ENCODE data around the gene TMPRSS9. TPM values are rescaled to one million over a fixed set of nuclear protein-coding genes. Genes with fewer than 3 reads are reported as not detected.
"Not testable (repeated sequence)": the region's sequence is repeated elsewhere in the genome, so short reads cannot be mapped to it uniquely, and the experiment has no call there.

TMPRSS9 gene
- polyA plus RNA-seq, 3 donors: 0.21 to 0.27 (median 0.25) TPM

DNA sequence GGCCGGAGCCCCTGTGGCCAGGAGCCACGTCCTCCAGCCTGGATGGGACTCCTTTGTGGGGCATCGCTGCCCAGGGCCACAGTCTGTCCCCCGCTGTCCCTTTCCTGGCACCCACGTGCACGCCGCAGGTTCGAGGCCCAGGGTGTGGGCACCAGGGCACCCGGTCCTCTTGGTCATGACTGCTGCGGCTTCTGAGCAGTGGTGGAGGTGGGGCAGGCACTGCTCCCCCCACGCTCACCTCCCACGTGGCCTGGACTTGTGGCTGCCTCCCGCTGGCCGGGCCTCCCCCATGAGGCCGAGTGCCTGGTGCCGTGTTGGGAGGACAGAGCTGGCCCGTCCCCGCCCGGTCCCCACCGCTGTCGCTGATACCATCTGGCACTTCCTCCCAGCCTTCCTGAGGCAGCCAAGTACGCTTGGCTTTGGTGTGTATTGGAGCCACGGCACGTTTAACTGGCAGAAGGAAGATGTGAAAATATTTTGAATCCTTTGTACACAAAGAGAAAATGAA lies 18.8 kb upstream of the TMPRSS9 start:
- no peak for DNase-seq (ENCODE audit: low read depth in 3 of 3, low spot score in 2 of 3)

GRCh38 chr19:2341982-2342381 lies 18.1 kb upstream of the TMPRSS9 start:
- no peak for DNase-seq (ENCODE audit: low read depth in 3 of 3, low spot score in 2 of 3)

- DNase-seq (ENCODE audit: low read depth in 3 of 3, low spot score in 2 of 3): no peak
These were observed 17.3 kb upstream of the TMPRSS9 start for GRCh38 chr19:2342656-2343288.

DNA sequence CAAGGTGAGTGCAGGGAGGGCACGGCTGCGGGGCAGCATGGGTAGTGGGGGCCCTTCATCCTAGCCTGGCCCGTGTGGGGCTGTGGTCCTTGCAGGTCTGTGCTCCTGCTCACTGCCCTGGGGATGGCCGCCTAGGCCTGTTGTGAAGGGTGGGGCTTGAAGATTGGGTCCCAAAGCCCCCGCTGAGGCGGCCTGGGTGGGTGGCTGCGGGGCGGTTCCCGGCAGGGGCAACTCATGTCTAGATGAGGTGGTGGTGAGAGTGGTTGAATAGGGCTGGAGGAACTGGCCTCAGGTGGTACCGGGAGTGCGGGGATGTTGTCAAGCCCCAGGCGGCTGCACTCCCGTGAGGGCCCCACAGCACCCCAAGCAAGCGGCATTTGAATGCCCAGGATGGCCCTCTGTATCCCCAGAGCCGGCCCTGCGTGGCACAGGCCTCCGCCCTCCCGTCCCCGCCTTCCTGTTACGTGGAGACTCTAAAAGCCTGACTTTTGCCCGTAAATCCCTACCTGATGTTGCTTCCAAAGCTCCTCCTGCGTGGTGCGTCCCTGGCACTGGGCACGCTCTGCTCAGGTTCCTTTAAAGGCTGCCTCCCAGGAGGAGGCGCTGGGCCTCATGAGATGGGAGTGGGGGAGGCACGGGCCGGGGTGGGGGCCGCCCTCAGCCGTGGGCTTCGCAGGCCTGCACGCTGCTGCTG lies 16.6 kb upstream of the TMPRSS9 start:
- DNase-seq (ENCODE audit: low read depth in 3 of 3, low spot score in 2 of 3): no peak

DNA sequence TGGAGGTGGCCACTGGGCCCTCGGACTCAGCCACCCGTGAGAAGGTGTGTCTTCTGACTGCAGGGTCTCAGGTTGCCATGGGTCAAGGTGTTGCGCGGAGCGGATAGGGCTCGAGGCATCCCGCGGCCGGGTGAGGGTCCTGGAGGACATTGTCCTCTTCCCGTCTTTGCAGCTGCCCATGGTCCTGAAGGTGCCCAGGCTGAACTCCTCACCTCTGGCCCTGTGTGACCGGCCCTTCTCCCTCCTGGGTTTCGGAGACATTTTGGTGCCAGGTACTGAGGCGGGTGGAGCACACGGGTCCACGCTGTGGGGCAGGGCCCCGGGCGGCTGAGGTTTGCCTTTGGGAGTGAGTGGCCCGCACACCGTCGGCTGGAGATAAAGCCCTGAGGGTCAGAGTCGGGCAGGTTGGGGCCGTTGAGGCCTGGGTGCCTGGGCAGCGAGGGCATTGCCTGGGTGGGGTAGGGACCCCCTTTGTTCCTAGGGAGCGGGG lies 15.6 kb upstream of the TMPRSS9 start:
- DNase-seq (ENCODE audit: low read depth in 3 of 3, low spot score in 2 of 3): no peak

GRCh38 chr19:2345076-2345475 lies 15.0 kb upstream of the TMPRSS9 start:
- DNase-seq (ENCODE audit: low read depth in 3 of 3, low spot score in 2 of 3): no peak

DNA sequence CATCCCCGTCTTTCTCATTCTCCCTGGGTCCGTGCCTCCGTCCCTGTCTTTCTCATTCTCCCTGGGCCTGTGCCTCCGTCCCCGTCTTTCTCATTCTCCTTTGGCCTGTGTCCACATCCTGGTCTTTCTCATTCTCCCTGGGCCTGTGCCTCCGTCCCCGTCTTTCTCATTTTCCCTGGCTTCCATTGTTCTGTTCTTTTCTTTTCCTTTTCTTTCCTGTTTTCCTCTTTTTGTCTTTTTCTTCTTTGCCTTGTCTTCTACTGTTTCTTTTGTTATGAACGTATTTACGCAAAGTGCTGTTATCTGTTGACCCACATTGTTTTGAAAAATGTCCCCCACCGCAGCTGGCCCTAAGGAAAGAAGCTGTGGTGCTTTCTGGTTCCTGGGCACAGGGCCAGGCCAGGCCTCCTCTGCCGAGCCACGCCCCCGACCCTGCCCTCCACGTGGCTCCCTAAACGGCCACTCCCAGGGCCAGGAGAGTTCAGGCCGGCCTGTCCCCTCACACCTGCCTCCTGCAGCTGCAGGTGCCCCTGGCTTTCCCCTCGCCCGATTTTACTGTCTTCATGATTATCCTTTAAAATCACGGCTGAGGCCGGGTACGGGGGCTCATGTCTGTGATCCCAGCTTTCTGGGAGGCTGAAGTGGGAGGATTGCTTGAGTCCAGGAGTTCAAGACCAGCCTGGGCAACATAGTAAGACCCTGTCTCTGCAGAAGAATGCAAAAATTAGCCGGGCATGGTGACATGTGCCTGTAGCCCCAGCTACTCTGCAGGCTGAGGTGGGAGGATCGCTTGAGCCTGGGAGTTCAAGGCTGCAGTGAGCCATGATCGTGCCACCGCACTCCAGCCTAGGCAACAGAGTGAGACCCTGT lies 14.0 kb upstream of the TMPRSS9 start:
- no peak for DNase-seq (ENCODE audit: low read depth in 3 of 3, low spot score in 2 of 3)

DNA sequence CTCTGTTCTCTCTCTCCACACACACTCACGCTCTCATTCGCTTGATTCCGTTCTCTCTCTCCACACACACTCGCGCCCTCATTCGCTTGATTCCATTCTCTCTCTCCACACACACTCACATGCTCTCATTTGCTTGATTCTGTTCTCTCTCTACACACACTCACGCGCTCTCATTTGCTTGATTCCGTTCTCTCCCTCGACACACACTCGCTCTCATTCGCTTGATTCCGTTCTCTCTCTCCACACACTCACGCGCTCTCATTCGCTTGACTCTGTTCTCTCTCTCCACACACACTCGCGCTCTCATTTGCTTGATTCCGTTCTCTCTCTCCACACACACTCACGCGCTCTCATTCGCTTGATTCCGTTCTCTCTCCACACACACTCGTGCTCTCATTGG lies 10.2 kb upstream of the TMPRSS9 start:
- not testable (repeated sequence) for DNase-seq (ENCODE audit: low read depth in 3 of 3, low spot score in 2 of 3)

DNA sequence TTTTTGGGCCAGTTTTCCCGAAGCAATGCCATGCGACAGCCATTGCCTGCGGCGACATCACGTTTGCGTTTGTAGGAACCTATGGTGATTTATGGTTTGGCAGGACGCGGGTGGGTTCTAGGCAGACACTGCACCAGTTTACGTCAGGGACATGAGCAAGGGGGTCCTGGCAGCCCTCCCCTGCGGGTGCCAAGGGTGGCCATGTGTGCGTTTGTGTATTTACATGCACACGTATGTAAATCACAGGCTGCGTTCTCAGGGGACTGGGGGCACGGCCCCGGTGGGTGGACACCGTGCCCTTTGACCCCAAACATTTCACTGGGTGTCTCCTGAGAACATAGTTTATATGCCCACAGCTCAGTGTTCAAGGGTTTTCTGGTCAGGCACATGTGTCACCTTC lies 9.4 kb upstream of the TMPRSS9 start:
- DNase-seq (ENCODE audit: low read depth in 3 of 3, low spot score in 2 of 3): no peak

DNA sequence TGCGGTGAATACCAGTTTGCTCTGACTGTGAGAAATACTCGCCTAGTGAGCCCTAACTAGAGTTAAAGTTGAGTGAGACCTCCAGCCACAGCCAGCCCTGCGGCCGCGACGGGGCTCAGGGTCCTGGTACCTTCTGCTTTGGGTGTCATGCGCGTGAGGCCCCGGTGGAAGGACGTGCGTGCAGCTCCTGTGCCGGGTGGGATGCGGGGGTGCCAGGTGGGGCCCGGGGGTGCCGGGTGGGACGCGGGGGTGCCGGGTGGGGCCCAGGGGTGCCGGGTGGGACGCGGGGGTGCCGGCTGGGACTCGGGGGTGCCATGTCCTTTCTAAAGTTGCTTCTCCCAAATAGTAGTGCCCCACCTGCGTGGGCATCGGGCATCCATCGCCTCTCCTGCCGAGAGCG lies 8.5 kb upstream of the TMPRSS9 start:
- DNase-seq (ENCODE audit: low read depth in 3 of 3, low spot score in 2 of 3): no peak

GRCh38 chr19:2352121-2352520 lies 7.9 kb upstream of the TMPRSS9 start:
- DNase-seq (ENCODE audit: low read depth in 3 of 3, low spot score in 2 of 3): no peak

DNA sequence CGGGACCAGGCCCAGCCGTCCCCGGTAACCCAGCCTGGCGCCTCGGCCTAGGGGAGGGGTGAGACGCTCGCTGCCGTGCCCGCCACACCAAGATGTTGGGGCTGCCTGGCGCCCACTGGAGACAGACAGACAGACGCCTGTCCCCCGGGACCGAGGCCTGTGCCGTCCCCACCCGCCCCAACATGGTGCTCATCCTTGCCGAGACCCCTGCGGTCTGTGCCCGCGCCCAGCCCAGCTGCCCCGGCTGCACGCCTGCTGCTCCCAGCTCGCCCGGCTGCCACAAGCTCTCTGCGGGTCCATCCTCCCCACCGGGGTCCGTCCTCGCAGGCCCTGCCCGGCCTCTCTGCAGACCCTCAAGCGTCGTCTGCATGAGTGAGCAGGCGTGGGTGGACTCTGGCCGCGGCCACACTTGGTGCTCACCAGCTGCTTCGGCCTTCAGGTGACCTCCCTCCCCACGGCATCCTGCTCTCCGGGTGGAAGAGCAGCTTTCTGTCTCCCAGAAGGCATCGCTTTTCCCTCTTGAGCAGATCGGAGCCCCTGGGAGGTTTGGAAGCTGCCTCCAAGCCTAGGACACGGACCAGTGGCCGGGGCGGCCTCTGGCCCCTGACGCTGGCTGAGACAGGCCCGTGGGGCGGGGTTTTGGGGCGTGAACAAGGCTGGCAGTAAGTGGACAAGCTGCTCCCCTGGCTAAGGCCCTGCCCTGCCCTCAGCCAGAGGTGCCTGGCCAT lies 6.7 kb upstream of the TMPRSS9 start:
- no peak for DNase-seq (ENCODE audit: low read depth in 3 of 3, low spot score in 2 of 3)

DNA sequence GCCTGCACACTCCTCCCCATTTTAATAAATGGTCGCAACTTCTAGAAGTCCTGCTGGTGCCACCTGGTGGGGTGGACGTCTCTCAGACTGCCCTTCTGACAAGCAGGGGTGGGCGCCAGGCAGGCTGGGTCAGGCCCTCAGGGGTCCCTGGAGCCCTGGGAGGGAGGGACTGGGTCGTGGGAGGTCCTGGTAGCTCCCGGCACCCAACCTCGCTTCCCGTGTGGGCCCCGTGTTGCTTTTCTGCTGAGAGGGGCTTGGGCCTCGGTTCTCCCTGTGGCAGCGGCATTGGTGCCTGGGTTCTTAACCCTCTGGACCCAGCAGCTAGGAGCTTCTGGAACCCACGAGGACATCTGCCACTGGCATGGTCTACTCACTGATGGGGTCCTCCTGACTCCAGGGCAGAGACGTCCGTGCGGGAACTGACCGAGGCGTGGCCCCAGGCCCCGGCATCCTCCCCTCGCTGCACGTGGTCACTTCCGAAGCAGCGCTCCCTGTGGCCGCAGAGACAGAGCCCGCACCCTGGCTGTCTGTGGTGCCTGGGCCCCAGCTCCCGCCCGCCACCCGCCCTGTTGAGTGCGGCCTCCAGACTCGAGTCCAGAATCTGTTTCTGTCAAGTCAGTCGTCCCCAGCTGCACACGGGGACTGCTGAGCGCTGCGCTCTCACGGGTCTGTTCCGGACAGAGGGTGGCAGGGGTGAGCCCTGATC lies 6.0 kb upstream of the TMPRSS9 start:
- no peak for DNase-seq (ENCODE audit: low read depth in 3 of 3, low spot score in 2 of 3)

DNA sequence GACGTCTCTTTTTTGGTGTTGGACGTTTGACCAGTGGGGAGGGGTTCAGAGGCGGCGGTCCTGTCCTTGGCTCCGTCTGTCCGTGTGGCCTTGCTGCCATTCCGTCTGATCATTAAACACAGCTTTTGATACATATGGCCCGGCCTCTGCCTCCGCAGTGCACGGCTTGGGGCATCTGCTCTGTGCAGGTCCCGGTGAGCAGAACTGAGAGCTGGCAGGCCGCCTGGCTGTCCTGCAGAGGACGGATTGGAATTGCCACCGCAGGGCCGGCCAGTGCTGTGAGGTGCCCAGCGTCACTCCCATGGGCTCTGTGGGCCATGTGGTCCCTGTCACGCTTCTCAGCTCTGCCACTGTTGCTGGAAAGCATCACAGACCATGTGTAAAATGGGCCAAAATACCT lies 5.4 kb upstream of the TMPRSS9 start:
- no peak for DNase-seq (ENCODE audit: low read depth in 3 of 3, low spot score in 2 of 3)

DNA sequence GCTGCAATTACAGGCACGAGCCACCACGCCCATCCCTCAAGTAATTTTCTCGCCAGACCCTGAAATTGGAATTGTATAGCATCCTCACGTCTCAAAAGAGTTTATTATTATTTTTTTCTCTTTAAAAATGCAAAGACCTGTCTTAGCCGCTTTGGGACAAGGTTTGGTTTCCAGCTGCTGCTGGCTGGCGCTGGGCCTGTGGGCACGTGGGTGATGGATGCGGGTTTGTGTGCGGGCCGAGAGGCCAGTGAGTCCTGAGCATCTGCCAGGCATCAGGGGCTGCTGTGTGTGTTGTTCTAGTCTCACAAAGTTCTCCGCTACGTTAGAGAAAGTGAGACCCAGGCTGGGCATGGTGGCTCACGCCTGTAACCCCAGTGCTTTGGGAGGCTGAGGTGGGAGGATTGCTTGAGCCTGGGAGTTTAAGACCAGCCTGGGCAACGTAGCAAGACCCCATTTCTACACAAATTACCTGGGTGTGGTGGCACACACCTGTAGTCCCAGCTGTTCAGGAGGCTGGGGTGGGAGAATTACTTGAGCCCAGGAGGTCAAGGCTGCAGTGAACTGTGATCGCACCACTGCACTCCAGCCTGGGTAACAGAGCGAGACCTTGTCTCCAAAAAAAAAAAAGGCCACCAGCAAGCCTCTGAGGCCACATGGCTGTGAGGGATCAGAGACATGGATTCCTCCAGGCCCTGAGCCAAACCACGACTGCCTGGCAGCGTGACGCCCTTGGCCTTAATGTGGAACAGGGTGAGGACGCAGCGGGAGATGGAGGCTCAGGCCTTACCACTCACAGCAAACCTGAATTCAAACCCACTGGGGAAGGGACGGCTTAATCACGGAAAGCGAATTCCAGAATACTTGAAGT lies 4.7 kb upstream of the TMPRSS9 start:
- no peak for DNase-seq (ENCODE audit: low read depth in 3 of 3, low spot score in 2 of 3)

DNA sequence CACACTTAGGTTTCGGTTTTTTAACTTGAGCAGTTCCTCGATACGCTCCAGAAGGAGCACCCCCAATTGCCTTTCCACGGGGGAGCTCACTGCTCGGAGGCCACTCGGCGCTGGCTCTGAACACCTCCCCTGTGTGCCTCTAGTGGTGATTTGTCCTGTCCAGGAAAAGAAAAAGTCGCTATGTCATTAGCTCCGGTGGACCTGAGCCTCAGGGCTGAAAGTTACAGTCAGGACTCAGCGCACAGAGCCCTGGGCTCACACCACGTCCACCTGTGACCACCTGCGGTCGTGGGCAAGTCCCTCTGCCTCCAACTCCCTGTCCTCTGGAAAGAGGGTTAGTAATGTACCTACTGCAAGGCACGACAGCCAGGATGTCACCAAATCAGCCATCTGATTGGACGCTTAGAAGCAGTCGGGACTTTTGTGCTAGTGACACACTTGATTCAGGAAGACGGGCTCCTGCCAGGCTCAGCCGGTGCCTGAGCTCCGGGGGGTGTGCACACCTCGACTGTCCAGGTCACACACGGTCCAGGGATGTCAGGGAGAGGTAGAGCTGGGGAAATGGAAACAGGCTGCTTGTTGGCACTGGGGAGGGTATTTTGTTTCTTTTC lies 3.9 kb upstream of the TMPRSS9 start:
- DNase-seq (ENCODE audit: low read depth in 3 of 3, low spot score in 2 of 3): no peak

- no peak for DNase-seq (ENCODE audit: low read depth in 3 of 3, low spot score in 2 of 3)
These were observed 2.5 kb upstream of the TMPRSS9 start for GRCh38 chr19:2357279-2358206.

All from right renal cortex interstitium (tissue), 3 donors.